ENCODE data around the gene PLCD3.
"Not testable (repeated sequence)": the region's sequence is repeated elsewhere in the genome, so short reads cannot be mapped to it uniquely, and the experiment has no call there.

The PLCD3 gene

GRCh38 chr17:45135978-45136791 is 3.9 kb upstream of the PLCD3 start:
- no peak for FAIRE-seq

DNA sequence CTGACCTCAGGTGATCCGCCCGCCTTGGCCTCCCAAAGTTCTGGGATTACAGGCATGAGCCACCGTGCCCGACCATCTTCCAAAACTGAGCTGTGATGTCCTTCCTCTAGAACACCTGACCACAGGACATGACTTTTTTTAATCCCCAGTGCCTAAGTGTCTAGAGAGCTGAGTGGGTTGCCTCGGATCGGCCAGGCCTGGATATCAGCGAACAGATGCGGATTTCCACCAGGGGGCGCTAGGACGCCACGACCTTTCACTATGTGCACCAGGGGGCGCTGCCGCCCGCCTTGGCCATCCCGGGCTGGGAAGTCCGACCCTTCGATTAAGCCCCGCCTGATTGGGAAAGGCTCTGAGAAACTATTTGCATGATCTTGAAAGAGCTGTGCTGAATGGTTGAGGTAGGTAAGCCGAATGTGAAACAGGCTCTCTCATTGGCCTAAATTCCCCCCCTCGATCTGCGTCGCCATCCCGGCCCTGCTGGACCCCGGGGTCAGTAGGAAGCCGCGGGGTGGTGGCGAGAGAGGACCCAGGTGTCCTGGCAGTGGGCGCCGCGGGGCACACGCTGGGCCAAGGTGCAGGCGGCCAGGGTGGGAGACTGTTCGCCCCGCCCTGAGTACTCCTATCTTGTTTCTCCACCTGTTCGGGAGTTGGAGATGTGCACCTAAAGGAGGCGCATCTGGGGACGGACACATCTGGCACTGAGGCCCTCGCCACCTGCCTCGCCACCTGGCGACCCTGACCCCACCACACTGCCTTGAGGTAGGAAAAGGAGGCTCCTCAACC is 3.1 kb upstream of the PLCD3 start, which contains the start of gene ACBD4:
Gene ACBD4 (plus strand): TSS at position 496 of the 786 bp plus-strand sequence. CDS start 458 bp downstream, outside the sequence.
- FAIRE-seq (peak; percentile 99), DNase-seq (ENCODE audit: insufficient read length, low spot score) (peak; percentile 99)

More at GRCh38 chr17:45135978-45136791, 3.9 kb upstream of the PLCD3 start:
- no peak for DNase-seq (ENCODE audit: insufficient read length, low spot score)

DNA sequence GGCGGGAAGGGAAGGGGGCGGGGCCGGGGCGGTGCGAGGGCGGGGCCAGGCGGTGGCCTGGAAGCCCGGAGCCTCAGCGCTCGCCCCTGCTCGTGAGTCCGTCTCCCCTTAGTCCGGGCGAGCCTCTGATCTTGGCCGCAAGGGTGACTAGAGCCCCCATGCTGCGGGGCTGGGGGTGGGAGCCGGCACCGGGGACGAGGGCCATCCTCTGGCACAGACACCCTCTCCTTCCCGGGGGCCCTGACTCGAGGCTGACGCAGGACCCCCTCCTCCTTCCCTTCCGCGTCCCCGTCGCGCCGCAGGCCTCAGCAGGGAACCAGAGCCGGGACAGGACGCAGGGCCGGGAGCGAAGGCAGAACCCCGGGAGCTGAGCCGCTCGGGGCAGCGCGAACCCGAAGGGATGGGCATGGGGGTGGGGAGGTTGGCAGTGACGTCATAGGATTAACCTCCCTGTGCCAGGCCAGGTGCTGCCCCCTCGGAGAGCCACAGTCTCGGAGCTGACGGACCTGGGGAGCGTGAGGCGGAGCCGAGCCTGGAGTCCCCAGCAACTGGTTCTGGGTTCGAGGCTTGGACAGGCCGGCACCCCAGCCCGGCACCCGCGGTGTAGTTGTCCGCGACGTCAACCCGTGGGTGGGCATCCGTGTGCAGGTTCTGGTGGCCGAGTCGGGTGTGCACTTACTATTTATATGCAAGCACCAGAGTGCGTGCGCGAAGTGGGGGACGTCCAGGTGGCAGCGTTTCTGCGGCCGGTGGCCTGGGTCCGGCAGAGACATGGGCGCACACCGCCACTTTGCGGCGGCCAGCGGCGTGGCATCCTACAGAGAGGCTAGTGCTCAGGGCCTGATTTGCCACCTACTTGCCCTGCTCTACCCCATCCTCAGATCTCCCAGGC is 503 bp upstream of the PLCD3 start:
- DNase-seq (ENCODE audit: insufficient read length, low spot score) (peak; percentile 96), FAIRE-seq (peak; percentile 91)

DNA sequence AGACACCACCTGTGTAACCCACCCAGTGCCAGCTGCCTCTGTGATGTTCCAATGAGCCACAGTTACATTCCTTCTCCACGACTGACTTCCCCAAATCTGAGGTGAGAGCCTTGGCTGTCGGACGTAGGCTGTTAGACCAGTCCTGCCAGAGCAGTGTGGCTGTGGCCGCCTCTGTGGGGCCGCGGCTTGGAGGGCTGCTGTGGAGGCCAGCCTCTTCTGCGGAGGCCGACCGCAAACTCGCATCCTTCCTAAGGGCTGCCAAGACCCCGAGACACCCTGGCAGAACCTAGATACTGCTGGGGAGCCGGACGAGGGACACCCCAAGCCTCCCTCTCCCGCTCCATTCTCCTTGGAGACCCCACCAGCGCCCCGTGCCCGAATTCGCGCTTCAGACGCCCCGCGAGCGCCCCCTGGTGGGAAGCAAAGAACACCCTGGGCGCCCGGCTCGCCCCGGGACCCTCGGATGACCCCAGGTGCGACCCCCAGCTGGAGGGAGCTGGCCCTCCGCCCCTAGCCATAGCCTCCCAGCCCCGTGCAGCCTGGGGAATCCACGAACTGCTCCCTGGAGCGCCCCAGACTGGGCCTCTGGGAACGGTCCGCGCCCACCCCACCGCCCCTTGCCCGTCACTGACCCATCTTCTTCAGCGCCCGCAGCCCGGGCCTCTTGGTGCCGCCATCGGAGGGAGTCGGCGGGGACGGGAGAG is 547 bp downstream of the PLCD3 start:
- DNase-seq (ENCODE audit: insufficient read length, low spot score) (no peak), FAIRE-seq (peak; percentile 16)

GRCh38 chr17:45130681-45131615 is 1.4 kb downstream of the PLCD3 start:
- DNase-seq (ENCODE audit: insufficient read length, low spot score) (no peak), FAIRE-seq (peak; percentile 77)

DNA sequence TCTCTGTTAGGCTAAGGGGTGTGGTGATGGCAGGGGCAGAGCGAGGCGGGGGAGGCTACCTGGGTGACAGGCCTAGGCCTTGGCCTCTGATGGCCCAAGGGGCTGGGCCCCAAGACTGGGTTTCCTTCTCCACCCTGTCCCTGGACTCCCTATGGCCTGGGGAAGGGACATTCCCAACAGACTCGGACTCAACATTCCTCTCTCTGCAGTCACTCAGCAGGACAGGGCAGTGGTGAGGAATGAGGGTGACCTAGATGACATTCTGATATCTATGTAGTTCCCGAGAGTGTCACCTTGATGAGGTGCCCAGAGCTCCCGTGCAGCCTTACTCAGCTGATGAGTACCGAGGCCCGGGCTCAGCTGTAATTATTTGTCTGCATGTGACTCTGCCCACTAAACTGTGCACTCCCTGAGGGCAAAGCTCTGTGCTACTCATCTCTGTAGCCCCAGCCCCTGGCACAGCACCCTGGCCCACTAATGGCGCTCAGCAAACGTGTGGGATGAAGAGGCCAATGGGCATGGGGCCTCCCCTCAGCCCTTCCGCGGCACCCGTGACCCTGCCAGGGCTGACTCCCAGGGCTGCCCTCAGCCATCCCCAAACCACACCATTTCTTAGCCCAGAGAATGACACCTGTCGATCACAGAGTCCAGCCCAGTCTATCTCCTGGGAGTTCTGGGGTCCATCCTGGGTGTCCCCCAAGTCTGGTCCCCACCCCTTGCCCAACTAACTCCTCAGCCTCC is 2.2 kb downstream of the PLCD3 start:
- FAIRE-seq (peak; percentile 74), DNase-seq (ENCODE audit: insufficient read length, low spot score) (no peak)

DNA sequence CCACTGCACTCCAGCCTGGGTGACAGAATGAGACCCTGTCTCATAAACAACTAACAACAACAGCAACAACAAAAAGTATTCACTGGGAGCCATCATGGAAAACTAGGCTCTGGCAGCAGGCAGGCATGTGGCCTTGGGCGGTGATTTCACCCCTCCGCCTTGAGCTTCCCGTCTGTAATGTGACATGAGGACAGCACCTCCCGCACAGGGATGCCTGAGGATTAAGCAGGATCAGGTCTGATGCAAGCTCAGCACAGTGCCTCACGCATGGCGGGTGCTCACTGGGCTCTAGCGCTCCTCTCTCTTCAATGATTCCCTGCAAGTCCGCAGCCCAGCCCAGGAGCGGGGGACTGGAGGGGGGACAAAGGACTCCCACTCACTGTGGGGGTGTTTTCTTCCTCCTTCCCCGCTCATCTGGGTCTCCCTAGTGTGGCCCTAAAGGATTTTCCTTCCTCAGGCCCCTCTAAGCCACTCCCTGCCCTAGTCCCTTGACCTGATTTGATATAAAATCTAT is 2.8 kb downstream of the PLCD3 start:
- no peak for FAIRE-seq

GRCh38 chr17:45128989-45129388 is 3.3 kb downstream of the PLCD3 start:
- DNase-seq (ENCODE audit: insufficient read length, low spot score) (no peak), FAIRE-seq (no peak)

More for the DNA sequence above, 2.8 kb downstream of the PLCD3 start:
- DNase-seq (ENCODE audit: insufficient read length, low spot score) = no peak

DNA sequence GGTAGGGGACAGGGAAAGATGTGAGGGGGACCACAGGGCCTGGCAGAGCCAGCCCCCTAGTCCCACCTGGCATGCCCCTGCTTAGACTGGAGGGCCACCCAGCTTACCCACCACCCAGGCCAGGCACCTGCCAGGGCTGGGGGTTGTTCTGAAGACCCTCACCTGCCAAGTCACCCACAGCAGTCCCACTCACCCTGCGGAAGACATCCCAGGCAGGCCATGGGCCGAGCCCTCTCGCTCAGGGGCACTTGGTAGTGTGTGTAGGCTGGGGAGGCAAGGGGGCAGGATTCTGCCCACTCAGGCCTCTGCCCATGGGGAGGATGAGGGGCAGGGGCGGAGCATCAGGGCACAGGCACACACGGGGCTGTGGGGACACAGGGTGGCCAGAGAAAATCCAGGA is 4.0 kb downstream of the PLCD3 start:
- no peak for FAIRE-seq
- DNase-seq (ENCODE audit: insufficient read length, low spot score) = no peak

GRCh38 chr17:45127548-45128300 is 4.6 kb downstream of the PLCD3 start:
- FAIRE-seq (peak; percentile 99), DNase-seq (ENCODE audit: insufficient read length, low spot score) (peak; percentile 71)

DNA sequence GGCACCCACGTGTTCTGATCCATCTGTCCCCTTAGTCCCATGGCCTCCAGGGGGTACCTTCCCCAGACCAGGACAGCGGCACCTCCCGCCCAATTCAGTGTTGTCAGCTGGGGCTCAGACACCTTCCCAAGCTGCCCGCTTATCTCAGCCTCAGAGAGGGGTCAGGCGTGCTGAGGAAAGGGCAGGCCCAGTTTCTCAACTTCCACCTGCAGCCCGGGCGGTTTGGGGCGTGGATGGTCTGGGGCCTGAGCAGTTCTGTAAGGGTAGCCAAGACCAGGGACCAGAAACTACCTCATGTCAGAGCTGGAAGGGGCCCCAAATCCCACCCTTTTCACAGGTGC is 5.1 kb downstream of the PLCD3 start:
- no peak for DNase-seq (ENCODE audit: insufficient read length, low spot score)
- no peak for FAIRE-seq

DNA sequence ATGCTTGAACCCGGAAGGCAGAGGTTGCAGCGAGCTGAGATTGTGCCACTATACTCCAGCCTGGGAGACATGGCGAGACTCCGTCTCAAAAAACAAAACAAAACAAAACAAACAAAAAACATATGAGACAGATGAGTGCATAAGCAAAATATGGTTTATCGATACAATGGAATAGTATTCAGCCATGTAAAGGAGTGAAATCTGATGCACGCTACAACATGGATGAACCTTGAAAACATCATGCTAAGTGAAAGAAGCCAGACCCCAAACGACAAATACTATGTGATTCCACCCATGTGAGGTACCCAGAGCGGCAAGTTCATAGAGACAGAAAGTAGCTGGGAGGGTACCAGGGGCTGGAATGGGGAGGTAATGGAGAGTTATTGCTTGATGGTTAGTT is 6.8 kb downstream of the PLCD3 start:
- no peak for DNase-seq (ENCODE audit: insufficient read length, low spot score)
- peak; percentile 64 for FAIRE-seq

- DNase-seq (ENCODE audit: insufficient read length, low spot score); FAIRE-seq: not testable (repeated sequence)
Observed at GRCh38 chr17:45124797-45125122, 7.6 kb downstream of the PLCD3 start.

DNA sequence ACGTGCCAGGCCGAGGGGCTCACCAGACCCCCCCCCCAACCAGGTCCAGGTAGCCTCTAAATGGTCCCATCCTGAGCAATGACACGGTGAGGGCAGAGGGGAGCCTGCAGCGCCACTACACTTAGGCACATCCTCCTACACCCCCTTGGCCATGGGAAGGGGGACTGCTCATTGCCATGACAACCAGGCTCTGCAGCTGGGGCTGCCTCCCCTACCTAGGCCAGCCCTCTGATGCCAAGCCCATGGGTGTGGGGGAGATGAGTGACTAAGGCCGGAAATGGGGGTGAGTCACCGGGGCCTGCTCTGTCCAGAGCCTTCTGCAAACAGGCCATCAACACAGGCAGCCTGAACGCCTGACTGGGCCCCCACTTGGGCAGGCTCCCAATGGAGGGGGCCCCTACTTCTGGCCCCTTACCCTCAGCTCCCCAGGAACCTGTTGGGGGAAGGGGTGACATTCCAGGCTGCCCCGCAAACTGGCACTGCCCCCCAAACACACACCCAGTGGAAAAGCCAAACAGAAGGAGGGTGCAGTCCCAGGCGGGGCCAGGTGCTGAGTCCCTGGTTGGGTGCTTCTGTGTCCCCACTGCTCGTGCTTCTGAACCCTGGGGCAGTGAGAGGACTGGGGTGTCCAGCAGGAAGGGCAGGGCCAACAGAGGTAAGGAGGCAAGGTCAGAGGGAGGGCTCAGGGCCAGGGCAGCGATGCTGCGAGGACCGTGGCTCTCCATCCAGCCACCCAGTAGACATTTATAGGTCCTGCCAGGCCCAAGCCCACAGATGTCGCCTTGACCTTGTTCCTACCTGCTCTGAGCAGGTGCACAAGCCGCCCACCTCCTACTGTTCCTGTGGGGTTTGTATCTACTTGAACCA is 8.2 kb downstream of the PLCD3 start:
- FAIRE-seq (peak; percentile 99), DNase-seq (ENCODE audit: insufficient read length, low spot score) (peak; percentile 99)

DNA sequence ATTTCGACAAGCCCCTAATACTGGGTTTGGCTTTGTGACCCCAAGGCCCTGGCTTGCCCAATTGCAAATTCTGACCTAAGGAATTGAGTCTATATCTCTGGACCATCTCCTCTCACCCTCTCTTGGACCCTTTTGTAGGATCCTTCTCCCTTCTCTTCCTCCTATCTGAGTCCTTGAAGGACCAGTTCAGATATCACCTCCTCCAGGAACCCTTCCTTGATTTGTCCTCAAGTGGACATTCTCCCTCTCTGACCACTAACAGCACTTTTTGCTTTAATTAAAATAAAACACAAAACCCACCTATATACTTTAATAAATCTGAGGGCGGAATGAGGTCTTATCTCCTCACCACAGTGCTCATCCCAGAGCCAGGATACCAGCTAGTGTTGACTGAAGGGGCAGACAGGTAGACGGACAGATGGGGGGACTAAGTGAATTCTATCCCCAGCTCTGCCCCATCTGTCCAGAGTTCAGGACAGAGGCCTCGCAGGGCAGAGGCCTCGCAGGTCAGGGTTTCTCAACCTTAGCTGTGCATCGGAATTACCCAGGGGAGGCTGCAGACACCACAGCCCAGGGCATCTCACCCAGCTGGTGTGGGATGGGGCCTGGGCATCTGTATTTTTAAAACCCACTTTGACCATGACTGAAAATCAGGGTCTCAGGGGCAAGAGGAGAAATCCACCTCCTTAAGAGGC is 9.1 kb downstream of the PLCD3 start:
- peak; percentile 78 for FAIRE-seq

GRCh38 chr17:45121055-45121454 is 11.3 kb downstream of the PLCD3 start:
- FAIRE-seq (no peak), DNase-seq (ENCODE audit: insufficient read length, low spot score) (no peak)

More for the DNA sequence above, 9.1 kb downstream of the PLCD3 start:
- DNase-seq (ENCODE audit: insufficient read length, low spot score) = no peak

Measured in HTR-8/SVneo (cell line).